Astrocyte (in vitro differentiated cells and primary cell): Measurements from ENCODE around the gene P4HA1.
"Not testable (repeated sequence)": the region's sequence is repeated elsewhere in the genome, so short reads cannot be mapped to it uniquely, and the experiment has no call there.

Source experiments
- CTCF ChIP-seq: IDR thresholded peaks from 2 replicates; pipeline ENCODE4 v1.5.1; 2011; ENCODE audit warnings: low read depth, mild to moderate bottlenecking, inconsistent platforms, low read length, moderate library complexity; ENCODE audit not compliant: insufficient read depth
- EZH2 ChIP-seq: IDR thresholded peaks from 2 replicates; pipeline ENCODE4 v1.6.1; 2012; ENCODE audit warnings: mild to moderate bottlenecking, low read length, inconsistent platforms; ENCODE audit not compliant: insufficient read depth

- TF ChIP-seq CTCF, EZH2: not testable (repeated sequence)
Observed at GRCh38 chr10:73112032-73112431, 15.4 kb upstream of the P4HA1 start.
